HepG2 (cell line): Measurements from ENCODE around the gene CHN1. TPM values are rescaled to one million over a fixed set of nuclear protein-coding genes. Genes with fewer than 3 reads are reported as not detected.

ENCODE experiments used
- ATAC-seq: fragments of 200-7000 bp; cut with Tn5 transposase; 3 replicates; pipeline ENCODE4 v1.9.1; 2020; ENCODE audit warnings: mild to moderate bottlenecking, moderate library complexity
- BruUV-seq: library from RNA; stranded (reverse); fragments of 400-500 nt; replicated peaks from 2 replicates; lab custom pipeline; 2021; lab: Mats Ljungman, UMichigan
- CTCF ChIA-PET: fragments of 300-600 bp; formaldehyde crosslinking; extraction: SDS; loops from one replicate; lab custom pipeline; 2021; ENCODE audit warnings: low total read pairs, inconsistent platforms, low intra/inter-chr PET ratio; lab: Yijun Ruan, JAX
- POLR2A ChIA-PET: fragments of 350-600 bp; sonication (Branson Sonifier 250); formaldehyde crosslinking; loops from one replicate; lab custom pipeline; 2020; ENCODE audit warnings: antibody characterized with exemption, inconsistent platforms; lab: Yijun Ruan, JAX
- DNase-seq: peaks from one replicate; pipeline ENCODE4 v3.0.0-alpha.2; 2015; ENCODE audit warnings: low spot score
- FAIRE-seq: peaks from 3 replicates; lab custom pipeline; 2011; peaks lifted over from hg19 to GRCh38; lab: Jason Lieb, UNC
- H2AFZ ChIP-seq: one replicate; pipeline ENCODE4 v1.6.1; 2011; ENCODE audit warnings: low read length, inconsistent platforms
- H3K27ac ChIP-seq: fragments of 300-600 bp; 3 replicates; pipeline ENCODE4 v1.8.0; 2011; ENCODE audit warnings: mixed run types, mild to moderate bottlenecking, mixed read lengths, low read length, inconsistent platforms; ENCODE audit not compliant: insufficient read depth; ENCODE audit errors: extremely low read length
- H3K27me3 ChIP-seq, 2 experiments: fragments of 200-600 bp in 1 of 2; 2 replicates in 1 of 2; 3 replicates in 1 of 2; pipeline versions ENCODE4 v1.6.0 to v1.8.0; 2011; ENCODE audit warnings: low read length in 2 of 2, mild to moderate bottlenecking in 2 of 2, moderate library complexity in 2 of 2, inconsistent platforms in 1 of 2; ENCODE audit not compliant: insufficient read depth in 2 of 2, control insufficient read depth in 1 of 2
- H3K36me3 ChIP-seq, 2 experiments: fragments of 200-600 bp in 1 of 2; replicated peaks in 1 of 2; 2 replicates in 1 of 2; 3 replicates in 1 of 2; pipeline versions ENCODE4 v1.5.1 to v1.8.0; 2011; ENCODE audit warnings: low read length in 2 of 2, inconsistent platforms in 1 of 2; ENCODE audit not compliant: insufficient read depth in 2 of 2, control insufficient read depth in 1 of 2
- H3K4me1 ChIP-seq: 2 replicates; pipeline ENCODE4 v1.5.1; 2012; ENCODE audit warnings: low read length, inconsistent platforms; ENCODE audit not compliant: insufficient read depth
- H3K4me2 ChIP-seq: 2 replicates; pipeline ENCODE4 v1.6.0; 2011; ENCODE audit warnings: low read depth, low read length, inconsistent platforms
- H3K4me3 ChIP-seq, 3 experiments: fragments of 200-600 bp in 1 of 3; sonication (generic), shearing (Covaris generic) in 1 of 3; replicated peaks in 1 of 3; 2 replicates each; pipeline ENCODE4 v1.5.1; 2011 to 2016; ENCODE audit warnings: low read length in 3 of 3, inconsistent platforms in 2 of 3, low read depth in 2 of 3, mild to moderate bottlenecking in 2 of 3, control low read depth in 1 of 3, mixed read lengths in 1 of 3; ENCODE audit not compliant: insufficient read depth in 1 of 3
- H3K79me2 ChIP-seq: one replicate; pipeline ENCODE4 v1.6.1; 2011; ENCODE audit warnings: low read length, inconsistent platforms; ENCODE audit not compliant: insufficient read depth
- H3K9ac ChIP-seq: 2 replicates; pipeline ENCODE4 v1.6.0; 2011; ENCODE audit warnings: mild to moderate bottlenecking, low read depth, low read length, inconsistent platforms; ENCODE audit not compliant: insufficient read depth
- H3K9me3 ChIP-seq: 2 replicates; pipeline ENCODE4 v1.5.1; 2012; ENCODE audit warnings: mild to moderate bottlenecking, low read length
- H4K20me1 ChIP-seq: 2 replicates; pipeline ENCODE4 v1.6.0; 2011; ENCODE audit warnings: inconsistent platforms, mild to moderate bottlenecking, low read length, moderate library complexity; ENCODE audit not compliant: insufficient read depth
- ARHGAP35 ChIP-seq: sonication (generic); formaldehyde crosslinking; IDR thresholded peaks from 2 replicates; pipeline ENCODE4 v1.9.0; 2022; ENCODE audit warnings: mild to moderate bottlenecking, inconsistent platforms, moderate library complexity, missing genetic modification reagents, borderline replicate concordance
- BCLAF1 ChIP-seq: fragments of 450-650 bp; IDR thresholded peaks from 2 replicates; pipeline ENCODE4 v1.6.1; 2017; ENCODE audit warnings: mild to moderate bottlenecking
- EHMT2 ChIP-seq: fragments of 200-600 bp; sonication (generic); IDR thresholded peaks from 2 replicates; pipeline ENCODE4 v1.7.0; 2017; ENCODE audit warnings: antibody characterized with exemption, low read depth, low read length, borderline replicate concordance
- GTF2F1 ChIP-seq: fragments of 150-350 bp; IDR thresholded peaks from 2 replicates; pipeline ENCODE4 v1.6.1; 2014; ENCODE audit warnings: low read length
- PAF1 ChIP-seq: IDR thresholded peaks from 2 replicates; pipeline ENCODE4 v1.6.1; 2016; ENCODE audit warnings: missing genetic modification reagents, missing compliant biosample characterization
- PPARG ChIP-seq: conservative IDR thresholded peaks from 2 replicates; pipeline ENCODE4 v1.6.1; 2016; ENCODE audit warnings: missing biosample characterization, missing genetic modification reagents
- SRSF1 ChIP-seq: fragments of 200-400 bp; formaldehyde crosslinking; optimal IDR thresholded peaks from 2 replicates; pipeline ENCODE3; 2017; ENCODE audit warnings: mild to moderate bottlenecking, low read depth, low read length, moderate library complexity
- ZNF317 ChIP-seq: sonication (generic); formaldehyde crosslinking; IDR thresholded peaks from 2 replicates; pipeline ENCODE4 v1.5.0; 2020; ENCODE audit warnings: mild to moderate bottlenecking, missing genetic modification reagents
- ZNF354B ChIP-seq: sonication (generic); formaldehyde crosslinking; IDR thresholded peaks from 2 replicates; pipeline ENCODE4 v1.8.0; 2022; ENCODE audit warnings: mild to moderate bottlenecking, missing genetic modification reagents
- ZNF501 ChIP-seq: sonication (generic); formaldehyde crosslinking; IDR thresholded peaks from 2 replicates; pipeline ENCODE4 v1.5.1; 2020; ENCODE audit warnings: mild to moderate bottlenecking, moderate library complexity, missing genetic modification reagents
- ZZZ3 ChIP-seq: sonication (generic); formaldehyde crosslinking; IDR thresholded peaks from 2 replicates; pipeline ENCODE4 v1.4.0; 2020; ENCODE audit warnings: missing genetic modification reagents, mild to moderate bottlenecking, borderline replicate concordance
- WGBS: methylation state at CpG from one replicate; pipeline ENCODE4 v1.1.6; 2017; ENCODE audit warnings: low lambda C conversion rate; 5-methylcytosine and 5-hydroxymethylcytosine counted together
- in situ Hi-C: cut with HindIII; loops from 2 replicates; pipeline ENCODE4 v1.10.0; 2017; ENCODE audit warnings: low pct_unique_long_range_greater_than_20kb; ENCODE audit not compliant: extremely low pct_ligation_motif_present
- intact Hi-C: fragments of 100-400 bp; cut with micrococcal nuclease; formaldehyde crosslinking; loops from one replicate; pipeline ENCODE4 v1.10.0; 2022; ENCODE audit not compliant: unreplicated experiment
- polyA plus RNA-seq, 8 experiments: library from polyadenylated mRNA; depleted of rRNA in 3 of 8; stranded (reverse) in 7 of 8; unstranded in 1 of 8; fragments of >200 nt; fragmentation: Illumina TruSeq in 4 of 8; extraction: Trizol in 4 of 8; gene quantifications; 2 replicates each; pipeline versions ENCODE4 v1.2.1 to v1.2.3, GENCODE V29; 2011 to 2016; ENCODE audit warnings: low read depth in 4 of 8, missing spikeins in 1 of 8, mixed read lengths in 1 of 8; ENCODE audit not compliant: insufficient read depth in 1 of 8
- total RNA-seq, 5 experiments: library from RNA; depleted of rRNA; stranded (reverse); fragments of >200 nt; fragmentation: Illumina TruSeq; extraction: Trizol; gene quantifications; 2 replicates each; pipeline ENCODE4 v1.2.3, GENCODE V29; 2016; ENCODE audit warnings: low read depth in 1 of 5
- TF ChIP-seq, protein P1 (sequence below): conservative IDR thresholded peaks from 2 replicates; pipeline ENCODE4 v1.6.1; 2018; ENCODE audit warnings: missing genetic modification reagents
- TF ChIP-seq, protein P2 (sequence below): sonication (generic); formaldehyde crosslinking; IDR thresholded peaks from 2 replicates; pipeline ENCODE4 v1.4.0; 2020; ENCODE audit warnings: low read depth, missing genetic modification reagents

CHN1 gene
- total and polyA plus RNA-seq, 2 of the 13 experiments (the other 11 are each of a cell fraction or from before 2014, with no cell fraction given) = 2.8 to 3.5 TPM

DNA sequence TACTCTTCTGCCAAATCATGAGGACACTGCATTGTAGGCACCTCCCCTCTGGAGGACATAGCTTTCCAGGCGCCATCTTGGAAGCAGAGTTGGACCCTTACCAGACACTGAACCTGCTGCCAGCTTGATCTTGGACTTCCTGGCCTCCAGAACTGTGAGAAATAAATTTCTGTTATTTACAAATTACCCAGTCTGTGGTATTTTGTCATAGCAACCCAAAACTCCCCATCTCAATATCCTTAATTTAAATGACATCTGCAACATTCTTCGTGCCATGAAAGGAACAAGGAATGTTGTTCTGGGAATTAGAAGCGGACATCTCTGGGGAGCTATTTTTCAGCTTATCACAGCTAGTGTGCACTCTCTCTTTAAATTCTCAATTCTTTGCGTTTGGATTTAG, 183.6 kb downstream of the CHN1 start (continued):
- TF ChIP-seq PAF1 (no peak), GTF2F1 (no peak), PPARG (CRISPR knock-in tag) (no peak), ZNF501 (CRISPR knock-in tag) (no peak), ZZZ3 (no peak), ZNF317 (no peak), EHMT2 (no peak), ZNF354B (no peak), BCLAF1 (no peak), SRSF1 (no peak)

GRCh38 chr2:174820361-174820760, 184.8 kb downstream of the CHN1 start:
- no peak for TF ChIP-seq ARHGAP35 (CRISPR knock-in tag)
- TF ChIP-seq, protein P1, sequence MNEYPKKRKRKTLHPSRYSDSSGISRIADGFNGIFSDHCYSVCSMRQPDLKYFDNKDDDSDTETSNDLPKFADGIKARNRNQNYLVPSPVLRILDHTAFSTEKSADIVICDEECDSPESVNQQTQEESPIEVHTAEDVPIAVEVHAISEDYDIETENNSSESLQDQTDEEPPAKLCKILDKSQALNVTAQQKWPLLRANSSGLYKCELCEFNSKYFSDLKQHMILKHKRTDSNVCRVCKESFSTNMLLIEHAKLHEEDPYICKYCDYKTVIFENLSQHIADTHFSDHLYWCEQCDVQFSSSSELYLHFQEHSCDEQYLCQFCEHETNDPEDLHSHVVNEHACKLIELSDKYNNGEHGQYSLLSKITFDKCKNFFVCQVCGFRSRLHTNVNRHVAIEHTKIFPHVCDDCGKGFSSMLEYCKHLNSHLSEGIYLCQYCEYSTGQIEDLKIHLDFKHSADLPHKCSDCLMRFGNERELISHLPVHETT = no peak
- TF ChIP-seq, protein P2, sequence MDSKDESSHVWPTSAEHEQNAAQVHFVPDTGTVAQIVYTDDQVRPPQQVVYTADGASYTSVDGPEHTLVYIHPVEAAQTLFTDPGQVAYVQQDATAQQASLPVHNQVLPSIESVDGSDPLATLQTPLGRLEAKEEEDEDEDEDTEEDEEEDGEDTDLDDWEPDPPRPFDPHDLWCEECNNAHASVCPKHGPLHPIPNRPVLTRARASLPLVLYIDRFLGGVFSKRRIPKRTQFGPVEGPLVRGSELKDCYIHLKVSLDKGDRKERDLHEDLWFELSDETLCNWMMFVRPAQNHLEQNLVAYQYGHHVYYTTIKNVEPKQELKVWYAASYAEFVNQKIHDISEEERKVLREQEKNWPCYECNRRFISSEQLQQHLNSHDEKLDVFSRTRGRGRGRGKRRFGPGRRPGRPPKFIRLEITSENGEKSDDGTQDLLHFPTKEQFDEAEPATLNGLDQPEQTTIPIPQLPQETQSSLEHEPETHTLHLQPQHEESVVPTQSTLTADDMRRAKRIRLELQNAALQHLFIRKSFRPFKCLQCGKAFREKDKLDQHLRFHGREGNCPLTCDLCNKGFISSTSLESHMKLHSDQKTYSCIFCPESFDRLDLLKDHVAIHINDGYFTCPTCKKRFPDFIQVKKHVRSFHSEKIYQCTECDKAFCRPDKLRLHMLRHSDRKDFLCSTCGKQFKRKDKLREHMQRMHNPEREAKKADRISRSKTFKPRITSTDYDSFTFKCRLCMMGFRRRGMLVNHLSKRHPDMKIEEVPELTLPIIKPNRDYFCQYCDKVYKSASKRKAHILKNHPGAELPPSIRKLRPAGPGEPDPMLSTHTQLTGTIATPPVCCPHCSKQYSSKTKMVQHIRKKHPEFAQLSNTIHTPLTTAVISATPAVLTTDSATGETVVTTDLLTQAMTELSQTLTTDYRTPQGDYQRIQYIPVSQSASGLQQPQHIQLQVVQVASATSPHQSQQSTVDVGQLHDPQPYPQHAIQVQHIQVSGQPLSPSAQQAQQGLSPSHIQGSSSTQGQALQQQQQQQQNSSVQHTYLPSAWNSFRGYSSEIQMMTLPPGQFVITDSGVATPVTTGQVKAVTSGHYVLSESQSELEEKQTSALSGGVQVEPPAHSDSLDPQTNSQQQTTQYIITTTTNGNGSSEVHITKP (CRISPR knock-in tag) = no peak
- H3K4me3 ChIP-seq = no peak overlapping the region
- in situ Hi-C loops = no loop called here
- intact Hi-C loops = no loop called here
- no peaks in the 10 kb centered on the region for H4K20me1 ChIP-seq
- H3K9me3 ChIP-seq = no peaks in the 10 kb centered on the region
- ATAC-seq = no peak
- no peaks in the 10 kb centered on the region for H3K36me3 ChIP-seq
- POLR2A ChIA-PET = no interaction called here
- no peak overlapping the region for H3K27ac ChIP-seq
- H3K79me2 ChIP-seq = no peaks in the 10 kb centered on the region
- H3K27me3 ChIP-seq = no peaks in the 10 kb centered on the region
- H3K4me1 ChIP-seq = no peaks in the 10 kb centered on the region
- CTCF ChIA-PET = no interaction called here
- DNase-seq = no peak
- H3K4me2 ChIP-seq = no peak overlapping the region
- no TSS peak for BruUV-seq
- WGBS = 53% methylated on average over 6 of the region's 6 CpGs
- H3K9ac ChIP-seq = no peak overlapping the region
- H2AFZ ChIP-seq = no peak overlapping the region
- no peak for FAIRE-seq
